Keratinocyte (primary cell): ENCODE data around the gene HSD17B1. TPM values are rescaled to one million over a fixed set of nuclear protein-coding genes. Genes with fewer than 3 reads are reported as not detected.

ENCODE experiments used
- DNase-seq: peaks from one replicate; pipeline ENCODE4 v3.0.0-alpha.2; 2011; ENCODE audit warnings: low read depth, missing footprints, low spot score
- FAIRE-seq: peaks from 2 replicates; lab custom pipeline; 2011; peaks lifted over from hg19 to GRCh38; lab: Jason Lieb, UNC
- H2AFZ ChIP-seq: 2 replicates; pipeline ENCODE4 v1.6.0; 2012; ENCODE audit warnings: low read length, control low read depth, inconsistent platforms; ENCODE audit not compliant: control insufficient read depth
- H3K27ac ChIP-seq: 2 replicates; pipeline ENCODE4 v1.5.1; 2011; ENCODE audit warnings: low read length; ENCODE audit not compliant: control insufficient read depth, insufficient read depth
- H3K27me3 ChIP-seq: 3 replicates; pipeline ENCODE4 v1.6.0; 2011; ENCODE audit warnings: low read length; ENCODE audit not compliant: control insufficient read depth, insufficient read depth; ENCODE audit errors: extremely low read depth
- H3K36me3 ChIP-seq, 2 experiments: 2 replicates in 1 of 2; 3 replicates in 1 of 2; pipeline ENCODE4 v1.5.1; 2011; ENCODE audit warnings: low read length in 2 of 2, mild to moderate bottlenecking in 1 of 2; ENCODE audit not compliant: control insufficient read depth in 2 of 2, insufficient read depth in 2 of 2; ENCODE audit errors: extremely low read depth in 1 of 2
- H3K4me1 ChIP-seq: 3 replicates; pipeline ENCODE4 v1.5.1; 2011; ENCODE audit warnings: low read length; ENCODE audit not compliant: control insufficient read depth, insufficient read depth; ENCODE audit errors: extremely low read depth
- H3K4me2 ChIP-seq: 3 replicates; pipeline ENCODE4 v1.6.0; 2011; ENCODE audit warnings: low read depth, low read length; ENCODE audit not compliant: control insufficient read depth, insufficient read depth; ENCODE audit errors: extremely low read depth
- H3K4me3 ChIP-seq, 3 experiments: fragments of 200-600 bp in 1 of 3; sonication (generic) in 1 of 3; 2 replicates in 2 of 3; 3 replicates in 1 of 3; pipeline ENCODE4 v1.5.1; 2011 to 2016; ENCODE audit warnings: low read length in 3 of 3, mild to moderate bottlenecking in 3 of 3, control low read depth in 2 of 3, inconsistent platforms in 1 of 3, low read depth in 1 of 3, mixed read lengths in 1 of 3, mixed run types in 1 of 3, moderate library complexity in 1 of 3; ENCODE audit not compliant: control insufficient read depth in 2 of 3, insufficient read depth in 2 of 3; ENCODE audit errors: extremely low read depth in 1 of 3
- H3K79me2 ChIP-seq: 2 replicates; pipeline ENCODE4 v1.6.0; 2012; ENCODE audit warnings: low read length; ENCODE audit not compliant: control insufficient read depth, insufficient read depth
- H3K9ac ChIP-seq: 3 replicates; pipeline ENCODE4 v1.6.0; 2011; ENCODE audit warnings: low read length; ENCODE audit not compliant: control insufficient read depth, insufficient read depth; ENCODE audit errors: extremely low read depth
- H3K9me1 ChIP-seq: 3 replicates; pipeline ENCODE4 v1.6.0; 2011; ENCODE audit warnings: low read length; ENCODE audit not compliant: control insufficient read depth, insufficient read depth; ENCODE audit errors: extremely low read depth
- H3K9me3 ChIP-seq: 2 replicates; pipeline ENCODE4 v1.5.1; 2012; ENCODE audit warnings: low read depth, low read length; ENCODE audit not compliant: control insufficient read depth
- H4K20me1 ChIP-seq: 3 replicates; pipeline ENCODE4 v1.6.0; 2011; ENCODE audit warnings: low read length; ENCODE audit not compliant: control insufficient read depth, insufficient read depth; ENCODE audit errors: extremely low read depth
- CTCF ChIP-seq, 3 experiments: IDR thresholded peaks in 1 of 3; conservative IDR thresholded peaks in 1 of 3; optimal IDR thresholded peaks in 1 of 3; 2 replicates in 2 of 3; 3 replicates in 1 of 3; pipeline versions ENCODE3 to v1.5.1; 2011; ENCODE audit warnings: low read length in 3 of 3, mild to moderate bottlenecking in 3 of 3, moderate library complexity in 2 of 3, control low read depth in 1 of 3, inconsistent platforms in 1 of 3; ENCODE audit not compliant: insufficient read depth in 2 of 3; ENCODE audit errors: extremely low read depth in 1 of 3
- EZH2 ChIP-seq: IDR thresholded peaks from one replicate; pipeline ENCODE4 v1.6.1; 2012; ENCODE audit warnings: inconsistent platforms, mild to moderate bottlenecking, low read length, moderate library complexity
- dilution Hi-C: fragments of 300-500 bp; cut with MboI; formaldehyde crosslinking; loops from one replicate; pipeline ENCODE4 v1.7.0; 2020; ENCODE audit warnings: low sequenced_read_pairs; ENCODE audit not compliant: extremely low pct_ligation_motif_present
- polyA plus RNA-seq, 5 experiments: library from polyadenylated mRNA; depleted of rRNA in 3 of 5; stranded (reverse) in 3 of 5; stranded (forward) in 1 of 5; unstranded in 1 of 5; fragments of >200 nt; gene quantifications; 1 replicate in 1 of 5; 2 replicates in 3 of 5; 3 replicates in 1 of 5; pipeline versions ENCODE4 v1.2.1 to v1.2.3, GENCODE V29; 2011 to 2012; ENCODE audit warnings: missing spikeins in 2 of 5, low read depth in 1 of 5, low replicate concordance in 1 of 5

Gene HSD17B1
- polyA plus RNA-seq, 1 donor (not counting 4 experiments of a cell fraction or from before 2014, with no cell fraction given), result 5.3 TPM

- Histone ChIP-seq H3K4me2 (no peak overlapping the region), H3K4me3 (no peak overlapping the region), H3K4me1 (peaks cover 15% of the 10 kb centered on the region), H3K9me1 (no peaks in the 10 kb centered on the region), H3K36me3 (peaks cover 15 to 27% of the 10 kb centered on the region in 2 experiments), H3K79me2 (no peaks in the 10 kb centered on the region), H2AFZ (no peak overlapping the region), H3K9me3 (no peaks in the 10 kb centered on the region), H3K27ac (no peak overlapping the region), H4K20me1 (no peaks in the 10 kb centered on the region), H3K9ac (no peak overlapping the region), H3K27me3 (no peaks in the 10 kb centered on the region)
- FAIRE-seq, result no peak
- no peak for DNase-seq
- TF ChIP-seq CTCF (optimal IDR thresholded peaks at IDR 0.05 in 1 of 3, IDR thresholded peaks at IDR 0.05 in 1 of 3, conservative IDR thresholded peaks at IDR 0.05 in 1 of 3; ENCODE audit: extremely low read depth in 1 of 3, insufficient read depth in 2 of 3, low read length in 3 of 3), result no peak
- no peak for TF ChIP-seq EZH2
- dilution Hi-C loops, result loop anchor here (25.0 kb wide), 1 partner anchor 201 kb away; no protein-coding TSS in a partner anchor
Measured at GRCh38 chr17:42513686-42514085, 39.0 kb upstream of the HSD17B1 start.

- Histone ChIP-seq H3K36me3 (peaks cover 15 to 24% of the 10 kb centered on the region in 2 experiments), H3K4me1 (peaks cover 20% of the 10 kb centered on the region)
Measured at GRCh38 chr17:42514279-42514678, 38.4 kb upstream of the HSD17B1 start.

More at GRCh38 chr17:42514279-42514678, 38.4 kb upstream of the HSD17B1 start:
- Histone ChIP-seq H3K9ac (no peak overlapping the region), H3K9me3 (no peaks in the 10 kb centered on the region), H4K20me1 (no peaks in the 10 kb centered on the region), H3K27ac (no peak overlapping the region), H3K27me3 (no peaks in the 10 kb centered on the region), H3K4me2 (no peak overlapping the region), H2AFZ (no peak overlapping the region), H3K79me2 (no peaks in the 10 kb centered on the region), H3K4me3 (no peak overlapping the region), H3K9me1 (no peaks in the 10 kb centered on the region)
- dilution Hi-C loops, result loop anchor here (25.0 kb wide), 1 partner anchor 202 kb away; no protein-coding TSS in a partner anchor
- FAIRE-seq (no peak), DNase-seq (no peak)
- TF ChIP-seq EZH2, result no peak
- TF ChIP-seq CTCF (optimal IDR thresholded peaks at IDR 0.05 in 1 of 3, IDR thresholded peaks at IDR 0.05 in 1 of 3, conservative IDR thresholded peaks at IDR 0.05 in 1 of 3; ENCODE audit: extremely low read depth in 1 of 3, insufficient read depth in 2 of 3, low read length in 3 of 3), result no peak
